HL-60 (cell line): ENCODE results near the gene TET2.

Experiments
- GABPA ChIP-seq: IDR thresholded peaks from 2 replicates; pipeline ENCODE4 v1.6.1; 2012; ENCODE audit warnings: low read depth
- POLR2AphosphoS5 ChIP-seq: IDR thresholded peaks from 2 replicates; pipeline ENCODE4 v1.6.1; 2012; ENCODE audit warnings: low read depth
- TF ChIP-seq, protein P1 (sequence below): IDR thresholded peaks from one replicate; pipeline ENCODE4 v1.5.1; 2011; ENCODE audit warnings: low read length, control low read depth, inconsistent platforms; ENCODE audit not compliant: insufficient read depth
- TF ChIP-seq, protein P2 (sequence below): IDR thresholded peaks from 2 replicates; pipeline ENCODE4 v1.6.1; 2012; ENCODE audit warnings: low read depth; ENCODE audit not compliant: insufficient replicate concordance

DNA sequence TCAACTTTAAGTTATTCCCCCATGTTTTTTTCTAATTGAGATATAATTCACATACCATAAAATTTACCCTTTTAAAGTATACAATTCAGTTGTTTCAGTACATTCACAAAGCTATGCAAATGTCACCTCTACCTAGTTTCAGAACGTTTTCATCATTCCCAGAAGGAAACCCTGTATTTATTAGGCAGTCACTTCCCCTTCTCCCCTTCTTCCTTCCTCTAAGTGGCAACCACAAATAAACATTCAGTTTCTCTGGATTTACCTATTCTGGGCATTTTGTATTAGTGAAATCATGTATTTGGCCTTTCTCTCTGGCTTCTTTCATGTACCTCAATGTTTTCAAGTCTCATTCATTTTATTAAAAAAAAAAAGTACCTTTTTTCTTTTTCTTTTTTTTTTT lies 101.9 kb downstream of the TET2 start:
- TF ChIP-seq, protein P1, sequence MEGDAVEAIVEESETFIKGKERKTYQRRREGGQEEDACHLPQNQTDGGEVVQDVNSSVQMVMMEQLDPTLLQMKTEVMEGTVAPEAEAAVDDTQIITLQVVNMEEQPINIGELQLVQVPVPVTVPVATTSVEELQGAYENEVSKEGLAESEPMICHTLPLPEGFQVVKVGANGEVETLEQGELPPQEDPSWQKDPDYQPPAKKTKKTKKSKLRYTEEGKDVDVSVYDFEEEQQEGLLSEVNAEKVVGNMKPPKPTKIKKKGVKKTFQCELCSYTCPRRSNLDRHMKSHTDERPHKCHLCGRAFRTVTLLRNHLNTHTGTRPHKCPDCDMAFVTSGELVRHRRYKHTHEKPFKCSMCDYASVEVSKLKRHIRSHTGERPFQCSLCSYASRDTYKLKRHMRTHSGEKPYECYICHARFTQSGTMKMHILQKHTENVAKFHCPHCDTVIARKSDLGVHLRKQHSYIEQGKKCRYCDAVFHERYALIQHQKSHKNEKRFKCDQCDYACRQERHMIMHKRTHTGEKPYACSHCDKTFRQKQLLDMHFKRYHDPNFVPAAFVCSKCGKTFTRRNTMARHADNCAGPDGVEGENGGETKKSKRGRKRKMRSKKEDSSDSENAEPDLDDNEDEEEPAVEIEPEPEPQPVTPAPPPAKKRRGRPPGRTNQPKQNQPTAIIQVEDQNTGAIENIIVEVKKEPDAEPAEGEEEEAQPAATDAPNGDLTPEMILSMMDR = no peak
- no peak for TF ChIP-seq POLR2AphosphoS5
- no peak for TF ChIP-seq GABPA
- TF ChIP-seq, protein P2, sequence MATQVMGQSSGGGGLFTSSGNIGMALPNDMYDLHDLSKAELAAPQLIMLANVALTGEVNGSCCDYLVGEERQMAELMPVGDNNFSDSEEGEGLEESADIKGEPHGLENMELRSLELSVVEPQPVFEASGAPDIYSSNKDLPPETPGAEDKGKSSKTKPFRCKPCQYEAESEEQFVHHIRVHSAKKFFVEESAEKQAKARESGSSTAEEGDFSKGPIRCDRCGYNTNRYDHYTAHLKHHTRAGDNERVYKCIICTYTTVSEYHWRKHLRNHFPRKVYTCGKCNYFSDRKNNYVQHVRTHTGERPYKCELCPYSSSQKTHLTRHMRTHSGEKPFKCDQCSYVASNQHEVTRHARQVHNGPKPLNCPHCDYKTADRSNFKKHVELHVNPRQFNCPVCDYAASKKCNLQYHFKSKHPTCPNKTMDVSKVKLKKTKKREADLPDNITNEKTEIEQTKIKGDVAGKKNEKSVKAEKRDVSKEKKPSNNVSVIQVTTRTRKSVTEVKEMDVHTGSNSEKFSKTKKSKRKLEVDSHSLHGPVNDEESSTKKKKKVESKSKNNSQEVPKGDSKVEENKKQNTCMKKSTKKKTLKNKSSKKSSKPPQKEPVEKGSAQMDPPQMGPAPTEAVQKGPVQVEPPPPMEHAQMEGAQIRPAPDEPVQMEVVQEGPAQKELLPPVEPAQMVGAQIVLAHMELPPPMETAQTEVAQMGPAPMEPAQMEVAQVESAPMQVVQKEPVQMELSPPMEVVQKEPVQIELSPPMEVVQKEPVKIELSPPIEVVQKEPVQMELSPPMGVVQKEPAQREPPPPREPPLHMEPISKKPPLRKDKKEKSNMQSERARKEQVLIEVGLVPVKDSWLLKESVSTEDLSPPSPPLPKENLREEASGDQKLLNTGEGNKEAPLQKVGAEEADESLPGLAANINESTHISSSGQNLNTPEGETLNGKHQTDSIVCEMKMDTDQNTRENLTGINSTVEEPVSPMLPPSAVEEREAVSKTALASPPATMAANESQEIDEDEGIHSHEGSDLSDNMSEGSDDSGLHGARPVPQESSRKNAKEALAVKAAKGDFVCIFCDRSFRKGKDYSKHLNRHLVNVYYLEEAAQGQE = no peak
